ENCODE measurements around the gene UMODL1. TPM values are rescaled to one million over a fixed set of nuclear protein-coding genes. Genes with fewer than 3 reads are reported as not detected.

Gene UMODL1
- total RNA-seq, 1 donor from 2014 or later = 0.49 TPM

GRCh38 chr21:42058631-42059111 lies 12.4 kb upstream of the UMODL1 start:
- no peak overlapping the region for H3K4me3 ChIP-seq
- no peaks in the 10 kb centered on the region for H3K36me3 ChIP-seq
- H3K27ac ChIP-seq = peak overlapping the region; percentile 37
- no peak for TF ChIP-seq CTCF (IDR thresholded peaks at IDR 0.05)
- H3K27me3 ChIP-seq = no peaks in the 10 kb centered on the region
- intact Hi-C loops (cut with DNase I) = no loop called here
- no peak for ATAC-seq
- H3K9me3 ChIP-seq = no peaks in the 10 kb centered on the region
- peaks cover 42% of the 10 kb centered on the region for H3K4me1 ChIP-seq
- DNase-seq = peak; percentile 74

- Histone ChIP-seq H3K4me1 (peaks cover 47% of the 10 kb centered on the region), H3K4me3 (no peak overlapping the region), H3K27ac (no peak overlapping the region), H3K36me3 (no peaks in the 10 kb centered on the region), H3K9me3 (no peaks in the 10 kb centered on the region), H3K27me3 (no peaks in the 10 kb centered on the region)
- DNase-seq (peak; percentile 63), ATAC-seq (no peak)
- intact Hi-C loops (cut with DNase I) = no loop called here
- TF ChIP-seq CTCF (IDR thresholded peaks at IDR 0.05) = no peak
These were observed 12.0 kb upstream of the UMODL1 start for GRCh38 chr21:42059141-42059540.

GRCh38 chr21:42059721-42060120 lies 11.4 kb upstream of the UMODL1 start:
- H3K9me3 ChIP-seq = no peaks in the 10 kb centered on the region
- peak; percentile 44 for DNase-seq
- no peak for TF ChIP-seq CTCF (IDR thresholded peaks at IDR 0.05)
- intact Hi-C loops (cut with DNase I) = no loop called here
- H3K27ac ChIP-seq = no peak overlapping the region
- H3K4me3 ChIP-seq = no peak overlapping the region
- ATAC-seq = no peak
- no peaks in the 10 kb centered on the region for H3K36me3 ChIP-seq
- H3K4me1 ChIP-seq = peaks cover 48% of the 10 kb centered on the region
- H3K27me3 ChIP-seq = no peaks in the 10 kb centered on the region

- no peaks in the 10 kb centered on the region for H3K36me3 ChIP-seq
- ATAC-seq (no peak), DNase-seq (peak; percentile 60)
- no peaks in the 10 kb centered on the region for H3K27me3 ChIP-seq
- peaks cover 48% of the 10 kb centered on the region for H3K4me1 ChIP-seq
- H3K9me3 ChIP-seq = no peaks in the 10 kb centered on the region
- no peak overlapping the region for H3K4me3 ChIP-seq
- no peak for TF ChIP-seq CTCF (IDR thresholded peaks at IDR 0.05)
- no peak overlapping the region for H3K27ac ChIP-seq
- intact Hi-C loops (cut with DNase I) = no loop called here
These were observed 11.0 kb upstream of the UMODL1 start for GRCh38 chr21:42060166-42060565.

- peak; percentile 65 for ATAC-seq
- Histone ChIP-seq H3K36me3 (no peaks in the 10 kb centered on the region), H3K9me3 (no peaks in the 10 kb centered on the region), H3K4me3 (no peak overlapping the region), H3K4me1 (peaks cover 48% of the 10 kb centered on the region), H3K27me3 (no peaks in the 10 kb centered on the region), H3K27ac (peak overlapping the region; percentile 58)
- no peak for TF ChIP-seq CTCF (IDR thresholded peaks at IDR 0.05)
- intact Hi-C loops (cut with DNase I) = no loop called here
- DNase-seq = peak; percentile 77
These were observed 9.7 kb upstream of the UMODL1 start for GRCh38 chr21:42061195-42061985.
